SK-N-SH treated with all-trans-retinoic acid at 6 μM for 48 hours (cell line): ENCODE results near the gene CABS1.

ENCODE experiments used
- ARNTL ChIP-seq: fragments of 450-650 bp; formaldehyde crosslinking; IDR thresholded peaks from 2 replicates; pipeline ENCODE4 v1.5.0; 2020; ENCODE audit warnings: low read depth, mild to moderate bottlenecking, moderate library complexity, borderline replicate concordance
- GLIS3 ChIP-seq: fragments of 250-450 bp; sonication (Bioruptor Pico); IDR thresholded peaks from 2 replicates; pipeline ENCODE4 v1.5.0; 2020; ENCODE audit warnings: mild to moderate bottlenecking, moderate library complexity
- ISL1 ChIP-seq: fragments of 250-450 bp; sonication (Bioruptor Pico); IDR thresholded peaks from 2 replicates; pipeline ENCODE4 v2.1.2; 2022; ENCODE audit warnings: mild to moderate bottlenecking, moderate library complexity
- OSR1 ChIP-seq: fragments of 250-450 bp; sonication (Bioruptor Pico); IDR thresholded peaks from 2 replicates; pipeline ENCODE4 v1.8.0; 2022; ENCODE audit warnings: moderate library complexity, mild to moderate bottlenecking, inconsistent platforms
- PATZ1 ChIP-seq: fragments of 250-450 bp; sonication (Bioruptor Pico); IDR thresholded peaks from 2 replicates; pipeline ENCODE4 v1.8.0; 2020; ENCODE audit warnings: mild to moderate bottlenecking, moderate library complexity, borderline replicate concordance
- TOX ChIP-seq: fragments of 250-450 bp; sonication (Bioruptor Pico); IDR thresholded peaks from 2 replicates; pipeline ENCODE4 v1.8.0; 2021; ENCODE audit warnings: mild to moderate bottlenecking, moderate library complexity, borderline replicate concordance
- ZFP3 ChIP-seq: fragments of 250-450 bp; sonication (Bioruptor Pico); IDR thresholded peaks from 2 replicates; pipeline ENCODE4 v1.5.0; 2020; ENCODE audit warnings: mild to moderate bottlenecking, moderate library complexity
- ZFP30 ChIP-seq: fragments of 450-650 bp; formaldehyde crosslinking; IDR thresholded peaks from 2 replicates; pipeline ENCODE4 v1.5.0; 2022; ENCODE audit warnings: mild to moderate bottlenecking, moderate library complexity
- ZNF70 ChIP-seq: fragments of 450-650 bp; formaldehyde crosslinking; IDR thresholded peaks from 2 replicates; pipeline ENCODE4 v1.5.0; 2020; ENCODE audit warnings: mild to moderate bottlenecking, moderate library complexity
- TF ChIP-seq, protein P1 (sequence below): fragments of 250-450 bp; sonication (Bioruptor Pico); IDR thresholded peaks from 2 replicates; pipeline ENCODE4 v1.8.0; 2021; ENCODE audit warnings: low read depth, mild to moderate bottlenecking, moderate library complexity, borderline replicate concordance
- TF ChIP-seq, protein P2 (sequence below): fragments of 250-450 bp; sonication (Bioruptor Pico); IDR thresholded peaks from 2 replicates; pipeline ENCODE4 v1.5.1; 2020; ENCODE audit warnings: low read depth, mild to moderate bottlenecking, moderate library complexity

DNA sequence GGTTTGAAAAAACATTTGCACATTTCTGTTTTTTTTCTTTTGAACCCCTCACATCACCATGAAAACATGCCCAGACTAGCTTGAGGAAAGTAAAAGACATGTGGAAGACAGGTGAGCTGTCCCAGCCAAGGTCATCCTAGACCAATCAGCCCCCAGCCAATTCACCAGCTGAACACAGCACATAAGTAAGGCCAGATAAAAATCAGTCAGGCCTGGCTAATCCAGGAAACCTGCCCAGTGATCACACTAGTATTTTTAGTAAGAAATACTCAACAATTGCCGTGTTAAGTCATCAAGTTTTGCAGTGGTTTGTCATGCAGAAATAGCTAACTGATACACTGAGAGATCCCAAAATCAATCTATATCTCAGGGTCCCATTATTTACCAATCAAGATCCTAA, 21.4 kb downstream of the CABS1 start:
- no peak for TF ChIP-seq ZNF70 (CRISPR knock-in tag)
- TF ChIP-seq, protein P1, sequence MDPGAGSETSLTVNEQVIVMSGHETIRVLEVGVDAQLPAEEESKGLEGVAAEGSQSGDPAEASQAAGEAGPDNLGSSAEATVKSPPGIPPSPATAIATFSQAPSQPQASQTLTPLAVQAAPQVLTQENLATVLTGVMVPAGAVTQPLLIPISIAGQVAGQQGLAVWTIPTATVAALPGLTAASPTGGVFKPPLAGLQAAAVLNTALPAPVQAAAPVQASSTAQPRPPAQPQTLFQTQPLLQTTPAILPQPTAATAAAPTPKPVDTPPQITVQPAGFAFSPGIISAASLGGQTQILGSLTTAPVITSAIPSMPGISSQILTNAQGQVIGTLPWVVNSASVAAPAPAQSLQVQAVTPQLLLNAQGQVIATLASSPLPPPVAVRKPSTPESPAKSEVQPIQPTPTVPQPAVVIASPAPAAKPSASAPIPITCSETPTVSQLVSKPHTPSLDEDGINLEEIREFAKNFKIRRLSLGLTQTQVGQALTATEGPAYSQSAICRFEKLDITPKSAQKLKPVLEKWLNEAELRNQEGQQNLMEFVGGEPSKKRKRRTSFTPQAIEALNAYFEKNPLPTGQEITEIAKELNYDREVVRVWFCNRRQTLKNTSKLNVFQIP (CRISPR knock-in tag): no peak
- no peak for TF ChIP-seq OSR1
- TF ChIP-seq ZFP3: no peak
- no peak for TF ChIP-seq ZFP30 (CRISPR knock-in tag)
- no peak for TF ChIP-seq GLIS3 (CRISPR knock-in tag)
- TF ChIP-seq ARNTL (CRISPR knock-in tag): no peak
- TF ChIP-seq TOX (CRISPR knock-in tag): no peak
- TF ChIP-seq, protein P2, sequence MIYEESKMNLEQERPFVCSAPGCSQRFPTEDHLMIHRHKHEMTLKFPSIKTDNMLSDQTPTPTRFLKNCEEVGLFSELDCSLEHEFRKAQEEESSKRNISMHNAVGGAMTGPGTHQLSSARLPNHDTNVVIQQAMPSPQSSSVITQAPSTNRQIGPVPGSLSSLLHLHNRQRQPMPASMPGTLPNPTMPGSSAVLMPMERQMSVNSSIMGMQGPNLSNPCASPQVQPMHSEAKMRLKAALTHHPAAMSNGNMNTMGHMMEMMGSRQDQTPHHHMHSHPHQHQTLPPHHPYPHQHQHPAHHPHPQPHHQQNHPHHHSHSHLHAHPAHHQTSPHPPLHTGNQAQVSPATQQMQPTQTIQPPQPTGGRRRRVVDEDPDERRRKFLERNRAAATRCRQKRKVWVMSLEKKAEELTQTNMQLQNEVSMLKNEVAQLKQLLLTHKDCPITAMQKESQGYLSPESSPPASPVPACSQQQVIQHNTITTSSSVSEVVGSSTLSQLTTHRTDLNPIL (CRISPR knock-in tag): no peak
- no peak for TF ChIP-seq ISL1 (CRISPR knock-in tag)
- no peak for TF ChIP-seq PATZ1
